HG03342 (cell line): Measurements from ENCODE around the gene EFEMP1.

Source experiments
- ATAC-seq: cut with Tn5 transposase; IDR thresholded peaks from one replicate; pipeline ENCODE4 v1.9.1; 2021; ENCODE audit warnings: mild to moderate bottlenecking, moderate library complexity; ENCODE audit not compliant: unreplicated experiment

Gene EFEMP1, protein sequence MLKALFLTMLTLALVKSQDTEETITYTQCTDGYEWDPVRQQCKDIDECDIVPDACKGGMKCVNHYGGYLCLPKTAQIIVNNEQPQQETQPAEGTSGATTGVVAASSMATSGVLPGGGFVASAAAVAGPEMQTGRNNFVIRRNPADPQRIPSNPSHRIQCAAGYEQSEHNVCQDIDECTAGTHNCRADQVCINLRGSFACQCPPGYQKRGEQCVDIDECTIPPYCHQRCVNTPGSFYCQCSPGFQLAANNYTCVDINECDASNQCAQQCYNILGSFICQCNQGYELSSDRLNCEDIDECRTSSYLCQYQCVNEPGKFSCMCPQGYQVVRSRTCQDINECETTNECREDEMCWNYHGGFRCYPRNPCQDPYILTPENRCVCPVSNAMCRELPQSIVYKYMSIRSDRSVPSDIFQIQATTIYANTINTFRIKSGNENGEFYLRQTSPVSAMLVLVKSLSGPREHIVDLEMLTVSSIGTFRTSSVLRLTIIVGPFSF

DNA sequence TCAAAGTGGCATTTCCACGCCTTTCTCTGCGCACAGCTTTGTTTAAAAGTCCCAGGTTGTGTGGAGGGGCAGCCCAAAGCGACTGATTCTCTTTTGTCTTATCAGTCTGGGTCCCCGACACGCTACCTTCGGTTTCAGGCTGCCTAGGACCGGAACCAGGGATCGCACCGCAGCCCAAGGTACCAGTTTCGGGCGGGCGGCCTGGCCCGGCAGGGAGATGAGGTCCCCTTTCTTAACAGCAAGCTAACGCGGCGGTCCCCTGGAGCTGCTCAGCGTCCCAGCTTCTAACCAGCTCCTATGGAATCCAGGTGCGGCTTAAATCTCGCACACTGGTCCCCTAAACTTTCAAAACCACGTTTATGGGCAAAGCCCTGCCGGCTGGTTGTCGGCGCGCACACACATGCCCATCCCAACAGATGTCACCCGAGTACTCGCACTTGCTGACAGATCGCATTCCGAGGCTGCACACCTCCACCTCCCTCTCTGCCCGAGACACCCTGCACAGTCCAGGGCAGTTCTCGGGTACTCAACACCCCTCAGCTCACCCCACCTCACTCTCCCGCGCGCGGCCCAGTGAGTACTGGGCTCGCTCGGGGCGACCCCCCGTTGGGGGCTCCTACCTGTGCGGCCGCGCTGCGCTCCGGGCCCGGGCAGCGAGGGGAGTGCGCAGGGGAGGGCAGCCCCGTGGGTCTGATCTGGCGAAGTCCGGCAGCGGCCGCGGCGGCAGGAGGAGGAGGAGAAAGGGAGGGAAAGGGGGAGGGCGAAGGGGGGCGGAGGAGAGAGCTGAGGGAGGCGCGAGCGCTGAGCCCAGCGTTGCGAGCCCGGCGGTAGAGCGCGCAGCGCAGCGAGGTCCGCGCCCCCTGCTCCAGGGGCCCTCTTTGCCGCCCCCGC is at the start of gene EFEMP1:
TSS of gene EFEMP1 (minus strand) at position 692 of the 891 bp plus-strand sequence. CDS start 1,342 bp downstream, outside the sequence.
- ATAC-seq: peak; percentile 53

DNA sequence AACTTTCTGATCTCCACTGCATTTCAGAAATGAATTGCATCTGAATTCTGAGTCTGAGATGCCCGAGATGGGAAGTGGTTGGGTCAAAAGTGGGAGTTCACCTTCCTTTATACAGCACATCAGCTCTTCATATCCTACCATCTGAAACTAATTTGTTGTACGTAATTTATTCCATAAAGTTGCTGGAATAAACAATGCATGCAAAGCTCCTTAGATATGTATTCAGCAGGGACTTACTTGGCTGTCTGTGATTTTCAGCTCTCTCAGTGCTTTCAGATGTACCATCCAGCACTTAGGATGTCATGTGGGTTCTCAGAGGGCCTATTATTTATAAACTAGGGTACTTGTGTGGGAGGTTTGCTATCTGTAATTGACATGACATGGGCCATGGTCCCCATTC is 46.9 kb upstream of the EFEMP1 start:
- ATAC-seq: no peak

DNA sequence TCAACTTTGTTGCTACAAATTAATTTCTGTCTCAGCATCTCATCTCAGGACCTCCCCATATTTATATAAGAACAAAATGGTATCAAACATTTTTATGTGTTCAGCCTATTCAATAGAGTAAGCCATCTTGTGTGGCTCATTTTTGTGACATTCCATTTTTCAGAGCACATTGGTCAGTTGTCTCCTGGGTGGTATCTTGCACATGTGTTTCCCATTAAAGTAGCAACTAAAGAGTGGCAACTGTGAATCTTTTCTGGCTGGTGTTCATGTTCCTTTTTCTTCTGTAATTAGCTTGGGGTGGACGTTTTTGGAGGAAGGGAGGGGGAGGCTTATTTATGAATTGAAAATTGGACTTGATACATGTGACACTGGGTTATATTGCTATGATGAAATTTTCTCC is 45.4 kb upstream of the EFEMP1 start:
- no peak for ATAC-seq

DNA sequence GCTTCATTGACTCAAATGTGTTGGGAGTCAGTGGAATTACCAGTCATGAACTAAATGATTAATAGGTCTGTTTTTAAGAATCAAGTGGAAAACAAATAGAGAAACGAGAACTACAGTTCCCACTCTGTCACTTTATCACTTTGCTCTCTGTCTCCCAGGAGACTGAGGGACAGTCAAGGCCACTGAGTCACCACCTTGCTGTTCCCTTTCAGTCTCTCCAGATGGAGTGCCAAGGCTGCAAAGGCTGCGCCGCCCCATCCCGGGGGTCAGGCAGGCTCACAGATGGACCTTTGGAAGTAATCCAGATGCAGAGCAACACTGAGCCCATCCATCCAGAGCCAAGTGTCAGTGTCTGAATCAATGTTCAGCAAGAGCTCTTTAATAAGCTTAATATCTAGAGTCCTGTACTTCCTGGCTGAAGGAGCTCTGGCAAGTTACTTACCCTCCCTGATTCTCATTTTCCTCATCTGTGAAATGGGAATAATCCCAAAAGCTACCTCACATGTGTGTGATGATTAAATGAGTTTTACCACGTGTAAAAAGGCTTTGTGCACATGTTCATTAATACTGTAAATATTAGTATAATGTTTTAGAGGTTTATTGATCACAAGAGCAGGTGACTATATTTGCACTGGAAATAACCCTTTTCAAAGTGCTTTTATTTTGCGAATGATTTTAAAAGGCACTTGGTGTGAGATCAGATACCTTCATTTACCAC is 43.0 kb upstream of the EFEMP1 start:
- ATAC-seq: no peak

DNA sequence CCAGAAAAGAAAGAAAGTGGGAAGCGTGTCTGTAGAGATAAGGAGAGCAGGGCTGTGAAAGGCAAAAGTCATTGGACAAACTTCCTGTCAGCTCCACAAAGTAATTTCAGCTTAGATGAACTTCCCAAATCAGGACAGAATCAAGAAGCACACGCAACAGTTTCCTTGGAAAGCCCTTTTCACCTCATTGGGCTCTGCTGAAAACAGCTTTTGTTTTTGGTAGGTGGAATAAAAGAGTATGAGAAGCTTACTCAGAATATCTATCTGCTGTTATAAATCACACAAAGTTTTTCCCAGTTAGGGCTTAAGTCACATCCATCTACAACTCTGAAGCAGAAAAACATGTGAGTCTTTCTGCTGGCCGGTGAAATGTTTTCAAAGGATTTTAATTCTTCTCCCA is 42.4 kb upstream of the EFEMP1 start:
- ATAC-seq: no peak

DNA sequence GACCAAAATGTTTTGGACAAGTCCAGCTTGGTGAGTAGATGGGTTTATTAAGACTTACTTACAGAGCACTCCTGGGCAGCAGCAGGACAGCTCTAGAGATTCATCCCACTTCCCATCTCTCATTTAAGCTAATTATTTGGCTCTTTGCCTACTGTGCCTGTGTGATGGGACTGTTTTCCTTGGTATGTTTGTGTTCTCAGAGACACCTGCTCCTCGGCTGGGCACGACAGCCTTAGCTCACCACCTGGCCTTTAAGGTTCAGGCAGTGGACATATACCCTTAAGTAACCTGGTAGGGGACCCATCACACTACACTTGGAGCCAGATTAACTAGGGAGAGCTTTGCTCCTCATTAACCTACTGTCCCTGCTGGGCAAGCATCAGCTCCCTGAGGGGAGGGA is 41.7 kb upstream of the EFEMP1 start:
- no peak for ATAC-seq

DNA sequence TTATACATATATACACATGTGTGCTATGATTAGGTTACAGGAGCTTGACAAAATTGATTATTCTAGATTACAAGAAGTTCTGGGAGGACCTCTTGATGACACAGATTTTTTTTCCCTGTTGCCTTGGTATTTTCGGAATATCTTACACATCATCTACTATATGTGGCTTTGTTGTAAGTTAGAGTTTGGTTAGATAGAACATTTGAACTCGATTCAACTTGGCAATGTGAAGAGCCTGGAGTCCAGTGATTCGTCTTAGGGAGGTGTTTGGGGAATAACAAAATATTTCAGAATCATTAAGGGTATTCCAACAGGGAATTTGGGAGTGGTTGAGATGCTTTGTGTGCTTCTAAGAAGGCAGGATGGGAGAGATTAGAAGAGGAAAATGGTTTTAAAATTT is 39.3 kb upstream of the EFEMP1 start:
- ATAC-seq: no peak

DNA sequence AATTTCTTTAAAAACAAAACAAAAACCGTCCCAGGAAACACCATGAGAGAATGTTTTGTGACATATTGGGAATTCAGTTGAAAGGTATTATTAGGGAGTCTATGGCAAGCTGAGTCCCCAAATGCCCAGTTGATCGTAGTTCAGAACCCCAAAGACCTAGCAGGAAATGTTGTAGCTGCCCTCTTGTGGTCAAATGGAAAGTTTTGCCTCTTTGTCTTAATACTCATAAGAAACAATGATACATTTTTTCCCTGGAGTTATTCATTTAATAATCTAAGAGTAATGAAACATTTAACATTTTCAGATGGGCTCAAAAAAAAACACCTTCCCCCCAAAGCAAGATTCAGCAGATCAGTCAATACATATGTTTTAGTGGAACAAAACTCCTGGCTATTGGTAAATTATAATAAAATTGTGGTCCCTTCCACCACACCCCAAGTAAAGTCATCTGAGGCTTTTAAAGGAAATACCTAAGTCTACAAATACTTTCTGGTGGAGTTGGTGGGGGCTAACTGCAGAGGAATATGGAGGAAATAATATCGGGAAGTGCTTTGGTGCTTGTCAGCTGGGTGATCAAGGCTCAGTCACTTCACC is 37.8 kb upstream of the EFEMP1 start:
- peak; percentile 56 for ATAC-seq

DNA sequence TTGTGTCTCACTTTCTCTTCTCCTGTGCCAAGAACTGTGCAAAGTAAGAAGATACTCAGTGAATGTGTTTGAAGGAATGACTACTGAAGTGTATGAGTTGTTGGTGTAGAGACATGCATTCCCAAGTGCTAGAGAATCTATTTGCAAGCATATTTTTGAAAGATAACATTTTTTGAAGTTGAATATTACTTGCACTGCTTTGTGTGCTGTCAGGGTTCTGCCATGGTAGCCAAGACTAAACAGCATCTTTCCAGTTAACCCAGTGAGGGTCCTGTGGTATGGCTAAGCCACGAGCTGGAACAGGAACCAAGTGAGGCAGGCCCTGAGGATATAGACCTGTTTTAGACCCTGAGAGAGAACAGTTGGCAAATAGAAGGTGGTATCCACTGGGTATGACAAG is 35.2 kb upstream of the EFEMP1 start:
- ATAC-seq: no peak

DNA sequence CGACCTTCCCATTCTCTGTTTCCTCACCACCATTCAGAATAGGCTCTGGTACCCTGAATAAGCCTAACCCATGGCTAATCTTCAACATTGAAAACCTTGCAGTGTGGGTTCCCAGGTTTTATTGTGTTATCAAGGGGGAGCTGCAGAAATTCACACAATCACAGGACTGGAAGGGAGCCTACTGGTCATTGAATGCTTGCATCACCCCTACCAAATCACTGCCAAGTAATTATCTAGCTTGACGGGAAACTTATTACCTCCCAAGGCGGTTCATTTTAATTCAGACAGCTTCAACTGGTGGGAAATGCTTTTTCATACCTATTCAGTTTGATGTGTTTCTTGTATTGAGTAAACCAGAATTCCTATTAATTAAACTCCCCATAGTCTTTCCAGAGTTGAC is 33.6 kb upstream of the EFEMP1 start:
- no peak for ATAC-seq

DNA sequence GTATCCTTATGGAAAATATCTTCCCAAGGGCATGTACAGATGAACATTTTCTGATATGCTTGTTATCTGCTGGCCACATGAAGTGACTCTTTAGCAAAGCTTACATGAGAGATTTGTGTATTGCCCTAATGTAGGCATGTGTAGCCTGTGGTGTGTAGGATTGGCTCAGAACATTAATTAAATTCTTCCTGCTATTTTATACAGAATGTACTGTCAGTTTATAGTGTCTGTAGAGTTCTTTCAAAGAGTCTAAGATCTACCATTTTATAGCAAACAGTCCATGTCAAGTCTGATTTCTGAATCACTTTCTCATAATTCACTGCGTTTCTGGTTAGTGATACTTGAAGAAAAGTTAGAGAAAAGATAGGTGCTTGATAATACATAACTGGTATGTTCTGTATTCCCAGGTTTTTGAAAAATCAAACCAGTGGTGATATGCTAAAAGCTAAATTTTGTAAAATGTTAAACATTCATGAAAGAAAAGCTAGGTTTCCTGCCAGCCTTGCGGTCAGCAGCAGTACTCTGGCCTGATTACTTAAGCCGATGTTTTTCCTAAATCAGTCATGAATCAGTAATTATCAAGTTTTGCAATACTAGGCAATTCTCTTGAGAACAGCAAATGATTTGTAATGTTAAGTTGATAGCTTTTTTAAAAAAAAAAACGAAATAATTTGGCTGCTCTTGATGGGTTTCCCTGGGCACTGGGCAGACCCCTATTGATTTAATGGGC is 30.9 kb upstream of the EFEMP1 start:
- ATAC-seq: no peak

DNA sequence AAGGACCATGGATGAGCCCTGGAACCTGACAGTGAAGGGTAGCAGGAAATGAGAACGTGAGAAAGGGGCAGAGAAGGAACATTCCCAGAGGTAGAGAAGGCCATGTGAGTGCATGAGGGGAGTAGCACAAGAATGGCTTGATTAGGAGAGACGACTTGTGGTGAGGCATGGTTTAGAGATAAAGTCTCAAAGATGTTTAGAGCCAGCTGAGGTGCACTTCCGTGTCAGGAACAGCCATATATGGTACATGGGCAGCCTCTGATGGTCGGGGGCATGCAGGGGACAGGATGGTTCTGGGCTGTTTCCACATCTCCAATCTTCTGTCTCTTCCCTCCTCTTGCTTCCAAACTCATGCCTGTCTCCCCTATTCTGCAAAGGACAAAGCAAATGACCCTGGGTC is 28.8 kb upstream of the EFEMP1 start:
- no peak for ATAC-seq

DNA sequence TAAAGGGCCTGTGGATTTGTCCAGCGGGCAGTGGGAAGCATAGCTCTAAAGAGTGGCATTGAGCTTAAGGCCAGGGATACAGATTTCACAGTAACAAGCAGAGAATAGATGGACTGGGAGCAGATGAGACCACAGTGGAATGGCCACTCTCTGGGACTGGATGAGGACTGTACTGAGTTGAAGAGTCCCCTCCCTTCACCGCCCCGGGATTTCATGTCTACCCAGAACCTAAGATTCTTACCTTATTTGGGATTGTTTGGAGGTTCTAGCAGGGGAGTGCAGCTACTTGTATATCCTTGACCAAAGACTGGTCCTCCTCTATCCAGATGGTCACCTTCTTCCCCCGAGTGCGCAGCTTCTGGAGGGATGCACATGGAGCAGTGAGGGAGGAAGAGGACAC is 28.0 kb upstream of the EFEMP1 start:
- no peak for ATAC-seq

DNA sequence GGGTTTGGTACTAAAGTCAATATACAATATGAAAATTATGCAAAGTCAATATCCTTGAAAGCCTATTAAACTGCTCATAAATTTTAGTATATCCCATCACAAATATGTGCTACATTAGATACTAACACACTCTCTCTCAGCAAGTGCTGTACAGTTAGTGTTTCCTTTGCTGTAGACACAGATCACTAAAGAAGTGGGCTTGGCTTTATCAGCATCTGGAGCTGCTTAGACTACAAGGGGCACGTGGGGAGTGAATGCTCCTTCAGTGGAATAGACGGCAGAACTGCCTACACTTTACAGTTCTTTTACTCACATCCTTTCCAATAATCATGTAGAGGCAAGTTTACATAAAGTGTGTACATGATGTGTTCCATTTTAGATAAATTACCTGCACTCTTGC is 26.0 kb upstream of the EFEMP1 start:
- no peak for ATAC-seq

DNA sequence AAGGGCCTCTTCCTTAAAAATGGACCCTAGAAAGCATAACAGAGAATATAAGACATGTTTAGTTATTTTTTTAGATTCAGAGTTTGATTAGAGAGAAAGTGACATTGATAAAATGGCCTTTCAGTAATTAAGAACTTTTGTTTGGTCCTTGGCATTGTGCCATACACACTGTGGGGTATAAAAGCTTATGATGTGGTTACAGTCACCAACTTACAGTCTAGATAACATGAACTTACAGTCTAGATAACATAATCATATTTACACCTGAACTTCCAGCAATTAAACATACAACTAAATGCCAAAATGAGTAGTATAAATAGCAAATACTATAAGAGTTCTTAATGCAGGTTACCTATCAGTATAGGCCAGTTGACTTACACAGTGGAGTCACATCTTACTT is 25.6 kb upstream of the EFEMP1 start:
- ATAC-seq: no peak

DNA sequence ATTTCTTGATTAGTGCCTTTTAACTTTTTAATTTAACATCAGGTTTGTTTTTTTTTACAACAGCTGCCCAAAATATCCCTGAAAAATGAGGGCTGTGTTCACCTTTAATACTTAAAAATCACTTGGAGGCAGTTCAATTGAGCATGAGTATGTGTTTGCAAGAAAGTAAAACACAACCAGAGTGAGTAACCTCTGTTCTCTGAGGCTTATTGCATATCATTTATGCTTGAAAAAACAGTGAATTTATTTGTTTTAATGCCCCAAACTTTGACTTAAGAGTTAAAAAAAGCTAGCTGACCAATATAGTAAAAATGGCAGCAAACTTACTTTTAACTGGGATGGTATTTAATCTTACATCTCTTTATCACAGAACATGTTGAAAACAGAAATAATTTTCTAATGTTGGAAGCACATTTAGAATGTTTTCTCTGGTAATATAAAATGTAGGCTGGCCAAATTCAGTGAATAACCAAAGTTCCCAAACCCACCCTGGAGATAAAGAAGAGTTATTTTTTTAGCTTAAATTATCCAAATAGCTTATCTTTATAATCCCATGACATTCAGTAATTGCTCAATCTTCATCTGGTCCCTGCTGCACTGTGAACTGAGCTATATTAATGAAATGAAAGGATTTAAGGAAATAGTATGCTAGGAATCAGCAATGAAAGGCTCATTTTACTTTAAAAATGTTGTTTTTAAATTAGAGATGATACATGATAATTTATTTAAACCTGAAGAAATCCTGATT is 24.8 kb upstream of the EFEMP1 start:
- no peak for ATAC-seq

DNA sequence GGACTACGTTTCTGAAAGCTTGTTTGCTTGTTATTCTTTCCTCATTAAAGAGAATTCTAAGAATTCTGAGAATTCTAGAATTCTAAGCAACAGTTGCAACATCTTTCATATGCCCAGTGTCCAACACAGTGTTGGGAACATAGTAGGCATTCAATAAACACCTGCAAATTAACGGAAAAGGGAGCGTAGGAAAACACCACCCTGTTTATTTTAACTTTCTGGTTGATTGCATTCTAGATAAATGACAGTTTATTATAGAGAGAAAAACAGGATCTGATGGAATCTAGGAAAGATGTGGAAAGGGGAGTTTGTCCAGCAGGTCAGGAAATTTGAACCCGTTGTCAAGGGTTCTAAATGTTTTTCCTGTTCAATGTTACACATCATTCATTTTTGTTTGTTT is 24.2 kb upstream of the EFEMP1 start:
- no peak for ATAC-seq

DNA sequence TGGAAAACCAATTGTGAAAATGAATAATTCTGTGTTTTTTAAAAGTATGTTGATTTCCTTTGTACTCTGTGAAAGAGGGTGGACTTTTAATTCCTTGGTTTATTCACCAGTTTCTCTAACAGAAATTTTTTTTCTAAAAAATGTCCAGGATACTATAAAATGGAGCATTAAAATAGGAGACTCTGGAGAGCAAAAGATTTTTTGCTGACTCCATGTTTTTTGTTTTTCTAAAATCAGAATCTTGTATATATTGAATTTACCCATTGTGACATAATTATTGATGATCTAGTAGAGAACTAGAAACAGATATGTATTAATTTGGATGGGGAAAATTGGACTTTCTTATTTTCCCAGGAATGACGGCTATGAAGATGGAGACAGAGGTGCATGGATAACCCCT is 23.2 kb upstream of the EFEMP1 start:
- ATAC-seq: no peak

DNA sequence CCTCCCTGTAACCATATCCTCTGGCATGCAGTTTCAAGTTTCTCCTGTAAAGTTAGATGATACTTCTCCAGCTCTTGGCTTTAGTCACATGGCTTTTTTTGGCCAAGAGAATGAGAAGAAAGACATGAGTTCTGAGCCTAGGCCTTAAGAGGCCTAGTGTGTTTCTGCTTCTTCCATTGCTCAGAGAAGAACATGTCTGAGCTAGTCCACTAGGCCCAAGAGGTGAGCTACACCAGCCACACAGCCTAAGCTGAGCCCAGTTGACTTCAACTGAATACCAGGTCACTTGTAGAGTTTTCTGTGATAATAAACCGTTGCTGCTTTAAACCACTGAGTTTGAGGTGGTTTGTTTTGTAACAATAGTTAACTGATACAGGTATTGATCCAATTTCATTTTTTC is 19.9 kb upstream of the EFEMP1 start:
- ATAC-seq: no peak

DNA sequence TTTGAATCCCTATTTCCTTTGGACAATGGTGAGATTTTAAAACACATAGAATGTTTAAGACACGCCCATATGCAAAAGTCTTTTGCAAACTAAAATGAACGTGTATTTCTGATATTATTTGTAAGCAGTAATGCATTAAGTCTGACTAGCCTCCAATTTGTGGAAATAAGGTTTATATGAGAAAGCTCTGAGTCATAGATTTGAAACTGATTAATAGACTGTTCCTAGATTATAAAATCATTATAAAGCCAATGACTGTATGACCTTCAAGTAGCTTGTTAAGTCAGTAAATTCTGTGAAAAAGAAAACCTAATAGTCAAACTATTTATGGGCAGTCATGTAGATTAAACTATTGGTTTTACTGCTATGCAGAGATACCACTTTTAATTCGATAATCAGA is 12.8 kb upstream of the EFEMP1 start:
- no peak for ATAC-seq
